ENCODE measurements around the gene ITGB5.

DNA sequence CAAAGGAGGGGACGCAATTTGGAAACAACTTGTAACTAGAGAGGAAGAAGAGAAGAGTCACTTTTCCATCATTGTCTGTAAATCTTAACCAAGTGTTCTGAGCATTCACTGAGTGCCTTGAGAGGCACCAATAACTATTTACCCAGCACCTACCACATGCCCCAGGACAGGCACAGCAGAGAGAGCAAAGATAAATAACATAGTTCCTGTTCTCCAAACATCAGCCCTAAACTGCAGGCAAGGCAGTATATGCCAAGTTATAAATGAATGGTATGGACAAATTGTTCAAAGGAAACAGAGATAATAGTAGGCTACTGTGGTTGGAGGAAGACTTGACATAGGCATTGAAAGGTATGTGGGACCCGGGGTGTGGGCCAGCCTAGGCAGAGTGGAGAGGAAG lies 45.6 kb downstream of the ITGB5 start:
- TF ChIP-seq POLR2A (IDR thresholded peaks at IDR 0.05; ENCODE audit: extremely low read depth, insufficient read length): no peak
- TF ChIP-seq, protein P1, sequence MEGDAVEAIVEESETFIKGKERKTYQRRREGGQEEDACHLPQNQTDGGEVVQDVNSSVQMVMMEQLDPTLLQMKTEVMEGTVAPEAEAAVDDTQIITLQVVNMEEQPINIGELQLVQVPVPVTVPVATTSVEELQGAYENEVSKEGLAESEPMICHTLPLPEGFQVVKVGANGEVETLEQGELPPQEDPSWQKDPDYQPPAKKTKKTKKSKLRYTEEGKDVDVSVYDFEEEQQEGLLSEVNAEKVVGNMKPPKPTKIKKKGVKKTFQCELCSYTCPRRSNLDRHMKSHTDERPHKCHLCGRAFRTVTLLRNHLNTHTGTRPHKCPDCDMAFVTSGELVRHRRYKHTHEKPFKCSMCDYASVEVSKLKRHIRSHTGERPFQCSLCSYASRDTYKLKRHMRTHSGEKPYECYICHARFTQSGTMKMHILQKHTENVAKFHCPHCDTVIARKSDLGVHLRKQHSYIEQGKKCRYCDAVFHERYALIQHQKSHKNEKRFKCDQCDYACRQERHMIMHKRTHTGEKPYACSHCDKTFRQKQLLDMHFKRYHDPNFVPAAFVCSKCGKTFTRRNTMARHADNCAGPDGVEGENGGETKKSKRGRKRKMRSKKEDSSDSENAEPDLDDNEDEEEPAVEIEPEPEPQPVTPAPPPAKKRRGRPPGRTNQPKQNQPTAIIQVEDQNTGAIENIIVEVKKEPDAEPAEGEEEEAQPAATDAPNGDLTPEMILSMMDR (IDR thresholded peaks at IDR 0.05; ENCODE audit: low read depth, low read length): no peak
- TF ChIP-seq, protein P2, sequence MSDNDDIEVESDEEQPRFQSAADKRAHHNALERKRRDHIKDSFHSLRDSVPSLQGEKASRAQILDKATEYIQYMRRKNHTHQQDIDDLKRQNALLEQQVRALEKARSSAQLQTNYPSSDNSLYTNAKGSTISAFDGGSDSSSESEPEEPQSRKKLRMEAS (IDR thresholded peaks at IDR 0.05; ENCODE audit: low read depth, low read length): no peak
